CD14-positive monocyte (primary cell): ENCODE results near the gene AGAP9. TPM values are rescaled to one million over a fixed set of nuclear protein-coding genes. Genes with fewer than 3 reads are reported as not detected.
"Not testable (repeated sequence)": the region's sequence is repeated elsewhere in the genome, so short reads cannot be mapped to it uniquely, and the experiment has no call there.

Experiments used
- DNase-seq, 3 donors: peaks; one replicate each; pipeline ENCODE4 v3.0.0-alpha.2; 2011 to 2022
- H2AFZ ChIP-seq: 2 replicates; pipeline ENCODE4 v1.6.0; 2012; ENCODE audit warnings: mild to moderate bottlenecking, low read depth, low read length, inconsistent platforms; ENCODE audit not compliant: insufficient read depth, poor library complexity, severe bottlenecking
- H3K27ac ChIP-seq, 2 donors: 1 replicate in 1 of 2; 2 replicates in 1 of 2; pipeline ENCODE4 v1.5.1; 2012 to 2013; ENCODE audit warnings: low read length in 2 of 2, control low read depth in 1 of 2, inconsistent platforms in 1 of 2, low read depth in 1 of 2, mild to moderate bottlenecking in 1 of 2
- H3K27me3 ChIP-seq, 2 donors: one replicate each; pipeline versions ENCODE4 v1.6.0 to v1.6.1; 2011 to 2013; ENCODE audit warnings: low read length in 2 of 2; ENCODE audit not compliant: control insufficient read depth in 2 of 2, insufficient read depth in 2 of 2
- H3K36me3 ChIP-seq, 2 donors: replicated peaks in 1 of 2; 1 replicate in 1 of 2; 2 replicates in 1 of 2; pipeline versions ENCODE4 v1.5.1 to v1.6.1; 2012 to 2013; ENCODE audit warnings: low read length in 2 of 2, control low read depth in 1 of 2, inconsistent platforms in 1 of 2, mild to moderate bottlenecking in 1 of 2; ENCODE audit not compliant: insufficient read depth in 2 of 2, control insufficient read depth in 1 of 2
- H3K4me1 ChIP-seq, 2 donors: 1 replicate in 1 of 2; 2 replicates in 1 of 2; pipeline versions ENCODE4 v1.5.1 to v1.6.1; 2012 to 2013; ENCODE audit warnings: low read length in 2 of 2, control low read depth in 1 of 2, inconsistent platforms in 1 of 2, mild to moderate bottlenecking in 1 of 2, moderate library complexity in 1 of 2; ENCODE audit not compliant: insufficient read depth in 2 of 2, control insufficient read depth in 1 of 2
- H3K4me2 ChIP-seq: replicated peaks from 2 replicates; pipeline ENCODE3; 2012; ENCODE audit warnings: low read length, moderate library complexity, mild to moderate bottlenecking; ENCODE audit not compliant: poor library complexity, severe bottlenecking; ENCODE audit errors: extremely low read depth
- H3K4me3 ChIP-seq, 3 experiments: fragments of 200-600 bp in 1 of 3; sonication (generic) in 1 of 3; replicated peaks in 1 of 3; 1 replicate in 2 of 3; 2 replicates in 1 of 3; pipeline ENCODE4 v1.5.1; 2011 to 2013; ENCODE audit warnings: low read length in 3 of 3, mild to moderate bottlenecking in 3 of 3, control low read depth in 2 of 3, low read depth in 2 of 3, inconsistent platforms in 1 of 3, moderate library complexity in 1 of 3
- H3K79me2 ChIP-seq: 2 replicates; pipeline ENCODE4 v1.6.0; 2012; ENCODE audit warnings: mild to moderate bottlenecking, control low read depth, inconsistent platforms, low read length, moderate library complexity; ENCODE audit not compliant: insufficient read depth
- H3K9ac ChIP-seq: 2 replicates; pipeline ENCODE4 v1.6.0; 2017; ENCODE audit warnings: low read length, mild to moderate bottlenecking; ENCODE audit not compliant: insufficient read depth, poor library complexity, severe bottlenecking
- H3K9me3 ChIP-seq, 2 donors: replicated peaks in 1 of 2; 1 replicate in 1 of 2; 2 replicates in 1 of 2; pipeline versions ENCODE4 v1.5.1 to v1.6.1; 2012 to 2013; ENCODE audit warnings: low read length in 2 of 2, control low read depth in 1 of 2; ENCODE audit not compliant: control insufficient read depth in 1 of 2, insufficient read depth in 1 of 2
- H4K20me1 ChIP-seq: 2 replicates; pipeline ENCODE4 v1.6.0; 2012; ENCODE audit warnings: mild to moderate bottlenecking, low read length, control low read depth, moderate library complexity; ENCODE audit not compliant: insufficient read depth
- H3K27ac Mint-ChIP-seq, 7 donors: one replicate each; pipeline ENCODE4 v1.8.0; 2020; ENCODE audit warnings: mild to moderate bottlenecking in 7 of 7, mixed read lengths in 7 of 7, moderate library complexity in 6 of 7, inconsistent platforms in 2 of 7
- H3K27me3 Mint-ChIP-seq, 3 donors: one replicate each; pipeline ENCODE4 v1.8.0; 2021 to 2022; ENCODE audit warnings: low read depth in 3 of 3, mild to moderate bottlenecking in 3 of 3, mixed read lengths in 3 of 3, moderate library complexity in 3 of 3, inconsistent platforms in 1 of 3
- H3K36me3 Mint-ChIP-seq, 2 donors: one replicate each; pipeline ENCODE4 v1.8.0; 2020; ENCODE audit warnings: mixed read lengths in 2 of 2, inconsistent platforms in 1 of 2, mild to moderate bottlenecking in 1 of 2
- H3K4me1 Mint-ChIP-seq: one replicate; pipeline ENCODE4 v1.8.0; 2020; ENCODE audit warnings: mild to moderate bottlenecking, mixed read lengths
- H3K4me3 Mint-ChIP-seq, 2 donors: one replicate each; pipeline ENCODE4 v1.8.0; 2020; ENCODE audit warnings: mild to moderate bottlenecking in 2 of 2, mixed read lengths in 2 of 2, moderate library complexity in 1 of 2
- H3K9me3 Mint-ChIP-seq, 7 donors: one replicate each; pipeline ENCODE4 v1.8.0; 2020 to 2022; ENCODE audit warnings: mixed read lengths in 7 of 7, mild to moderate bottlenecking in 6 of 7, moderate library complexity in 6 of 7, inconsistent platforms in 2 of 7
- WGBS: methylation state at CpG from one replicate; pipeline ENCODE4 v1.1.5; 2013; ENCODE audit warnings: missing lambda C conversion rate; ENCODE audit not compliant: insufficient coverage; 5-methylcytosine and 5-hydroxymethylcytosine counted together
- intact Hi-C, 2 donors: fragments of 100-400 bp; cut with micrococcal nuclease; formaldehyde crosslinking; loops; one replicate each; pipeline versions ENCODE4 v1.15.0 to v1.15.1; 2023
- polyA plus RNA-seq, 3 donors: library from polyadenylated mRNA; depleted of rRNA in 1 of 3; unstranded in 2 of 3; stranded (reverse) in 1 of 3; fragments of 300-500 nt in 2 of 3; fragments of >200 nt in 1 of 3; fragmentation: Illumina TruSeq in 2 of 3; gene quantifications; 1 replicate in 2 of 3; 2 replicates in 1 of 3; pipeline ENCODE4 v1.2.3, GENCODE V29; 2012 to 2021

AGAP9 gene
- polyA plus RNA-seq, 3 donors = 0.24 to 11.2 TPM; not detected in 1

- H3K9ac ChIP-seq, H3K27me3 Mint-ChIP-seq, H3K4me1 Mint-ChIP-seq, H3K9me3 ChIP-seq, H3K27ac Mint-ChIP-seq, H3K9me3 Mint-ChIP-seq, H3K27ac ChIP-seq, H3K79me2 ChIP-seq, H3K27me3 ChIP-seq, DNase-seq, H3K4me1 ChIP-seq, H3K4me2 ChIP-seq, H3K36me3 ChIP-seq, H4K20me1 ChIP-seq, H3K36me3 Mint-ChIP-seq, intact Hi-C loops, H3K4me3 Mint-ChIP-seq, H2AFZ ChIP-seq, H3K4me3 ChIP-seq: not testable (repeated sequence)
- no CpG with 5 or more reads among the region's 3 CpGs for WGBS
These were observed 43.3 kb downstream of the AGAP9 start for GRCh38 chr10:47480133-47480532.

DNA sequence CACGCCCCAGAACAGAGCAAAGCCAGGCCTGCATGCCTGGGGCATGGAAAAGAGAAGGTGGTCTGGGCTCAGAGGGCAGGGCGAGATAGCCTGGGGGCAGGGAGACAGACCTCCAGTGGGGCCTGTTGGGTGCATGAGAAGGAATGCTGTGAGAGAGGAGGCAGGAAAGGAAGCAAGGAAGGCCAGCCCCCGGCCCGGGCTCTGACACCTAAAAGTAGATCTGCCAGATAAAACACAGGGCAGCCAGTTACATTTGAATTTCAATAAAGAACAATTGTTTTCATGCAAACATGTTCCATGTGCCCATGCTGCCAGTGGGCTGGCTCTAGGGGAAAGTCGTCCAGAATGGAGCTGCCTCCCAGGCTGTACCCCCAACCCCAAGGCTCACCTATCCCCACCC, 45.3 kb downstream of the AGAP9 start:
- H3K4me1 Mint-ChIP-seq, H3K27ac Mint-ChIP-seq, H3K27ac ChIP-seq, DNase-seq, H3K9ac ChIP-seq, H3K36me3 ChIP-seq, H3K79me2 ChIP-seq, H3K9me3 Mint-ChIP-seq, H3K9me3 ChIP-seq, H3K4me3 ChIP-seq, H3K27me3 Mint-ChIP-seq, H3K4me3 Mint-ChIP-seq, H3K27me3 ChIP-seq, H4K20me1 ChIP-seq, intact Hi-C loops, H2AFZ ChIP-seq, H3K4me2 ChIP-seq, H3K4me1 ChIP-seq, H3K36me3 Mint-ChIP-seq: not testable (repeated sequence)
- no CpG with 5 or more reads among the region's 5 CpGs for WGBS

GRCh38 chr10:47477078-47477477, 46.4 kb downstream of the AGAP9 start:
- H3K79me2 ChIP-seq, H3K27ac Mint-ChIP-seq, H3K27me3 ChIP-seq, H3K36me3 ChIP-seq, DNase-seq, H3K36me3 Mint-ChIP-seq, H3K27ac ChIP-seq, H3K4me1 Mint-ChIP-seq, H3K27me3 Mint-ChIP-seq, H4K20me1 ChIP-seq, H3K4me3 Mint-ChIP-seq, H3K9ac ChIP-seq, H3K9me3 Mint-ChIP-seq, H2AFZ ChIP-seq, intact Hi-C loops, H3K4me1 ChIP-seq, H3K4me2 ChIP-seq, H3K9me3 ChIP-seq, H3K4me3 ChIP-seq: not testable (repeated sequence)
- no CpG with 5 or more reads among the region's 11 CpGs for WGBS

- H3K4me3 ChIP-seq, H3K79me2 ChIP-seq, H2AFZ ChIP-seq, H3K27ac Mint-ChIP-seq, H3K27ac ChIP-seq, H4K20me1 ChIP-seq, DNase-seq, H3K4me3 Mint-ChIP-seq, H3K9ac ChIP-seq, H3K9me3 ChIP-seq, H3K27me3 ChIP-seq, H3K9me3 Mint-ChIP-seq, H3K36me3 Mint-ChIP-seq, H3K27me3 Mint-ChIP-seq, H3K4me1 Mint-ChIP-seq, H3K36me3 ChIP-seq, H3K4me2 ChIP-seq, intact Hi-C loops, H3K4me1 ChIP-seq: not testable (repeated sequence)
- WGBS = no CpG with 5 or more reads among the region's 5 CpGs
These were observed 48.3 kb downstream of the AGAP9 start for GRCh38 chr10:47475101-47475500.
